ENCODE data around the gene AGR2.

AGR2 gene

GRCh38 chr7:16812542-16813231 lies 7.9 kb upstream of the AGR2 start:
- no peak for DNase-seq

GRCh38 chr7:16811551-16811950 lies 6.8 kb upstream of the AGR2 start:
- peak; percentile 8 to 26 for DNase-seq

GRCh38 chr7:16810573-16810972 lies 5.8 kb upstream of the AGR2 start:
- DNase-seq, result no peak

- no peak for DNase-seq
These were observed 5.3 kb upstream of the AGR2 start for GRCh38 chr7:16810112-16810511.

GRCh38 chr7:16805441-16805840 lies 642 bp upstream of the AGR2 start:
- no peak for DNase-seq

GRCh38 chr7:16803881-16804673 lies 722 bp downstream of the AGR2 start:
- no peak for DNase-seq

- DNase-seq, result no peak
These were observed 1.7 kb downstream of the AGR2 start for GRCh38 chr7:16803125-16803524.

GRCh38 chr7:16801579-16801978 lies 3.2 kb downstream of the AGR2 start:
- no peak for DNase-seq

- DNase-seq, result peak; percentile 43 to 45
These were observed 3.7 kb downstream of the AGR2 start for GRCh38 chr7:16801111-16801542.

- no peak for DNase-seq
These were observed 9.2 kb downstream of the AGR2 start for GRCh38 chr7:16795624-16796023.

- DNase-seq, result no peak
These were observed 9.8 kb downstream of the AGR2 start for GRCh38 chr7:16794986-16795385.

- no peak for DNase-seq
These were observed 12.7 kb downstream of the AGR2 start for GRCh38 chr7:16791905-16792698.

- DNase-seq, result no peak
These were observed 13.7 kb downstream of the AGR2 start for GRCh38 chr7:16791071-16791470.

GRCh38 chr7:16787127-16787526 lies 17.7 kb downstream of the AGR2 start:
- no peak for DNase-seq

- DNase-seq, result no peak
These were observed 18.5 kb downstream of the AGR2 start for GRCh38 chr7:16786257-16786656.

- no peak for DNase-seq
These were observed 19.0 kb downstream of the AGR2 start for GRCh38 chr7:16785846-16786245.

- DNase-seq, result no peak
These were observed 19.5 kb downstream of the AGR2 start for GRCh38 chr7:16785321-16785720.

- DNase-seq, result no peak
These were observed 24.2 kb downstream of the AGR2 start for GRCh38 chr7:16780596-16780995.

GRCh38 chr7:16779051-16779450 lies 25.7 kb downstream of the AGR2 start:
- DNase-seq, result no peak

GRCh38 chr7:16778476-16778875 lies 26.3 kb downstream of the AGR2 start:
- no peak for DNase-seq

- no peak for DNase-seq
These were observed 28.7 kb downstream of the AGR2 start for GRCh38 chr7:16776053-16776452.

- no peak for DNase-seq
These were observed 29.8 kb downstream of the AGR2 start for GRCh38 chr7:16774986-16775385.

GRCh38 chr7:16774294-16774693 lies 30.5 kb downstream of the AGR2 start:
- DNase-seq, result no peak

- DNase-seq, result no peak
These were observed 30.9 kb downstream of the AGR2 start for GRCh38 chr7:16773884-16774283.
